SJCRH30 (cell line): ENCODE results near the gene TH. TPM values are rescaled to one million over a fixed set of nuclear protein-coding genes. Genes with fewer than 3 reads are reported as not detected.

Experiments
- DNase-seq, 2 experiments: peaks; one replicate each; pipeline ENCODE4 v3.0.0-alpha.2; 2015 to 2020
- H3K27ac ChIP-seq: fragments of 250-450 bp; sonication (Bioruptor Pico); 2 replicates; pipeline ENCODE4 v1.5.1; 2020; ENCODE audit warnings: mild to moderate bottlenecking, moderate library complexity
- H3K27me3 ChIP-seq: fragments of 250-450 bp; sonication (Bioruptor Pico); 2 replicates; pipeline ENCODE4 v1.5.1; 2020; ENCODE audit warnings: mild to moderate bottlenecking, moderate library complexity
- H3K36me3 ChIP-seq: fragments of 250-450 bp; sonication (Bioruptor Pico); 2 replicates; pipeline ENCODE4 v1.5.1; 2020; ENCODE audit warnings: mild to moderate bottlenecking, moderate library complexity
- H3K4me1 ChIP-seq: fragments of 250-450 bp; sonication (Bioruptor Pico); 2 replicates; pipeline ENCODE4 v1.5.1; 2020; ENCODE audit warnings: mild to moderate bottlenecking, moderate library complexity
- H3K4me3 ChIP-seq: fragments of 250-450 bp; sonication (Bioruptor Pico); 2 replicates; pipeline ENCODE4 v1.5.1; 2020; ENCODE audit warnings: mild to moderate bottlenecking, moderate library complexity
- H3K9me3 ChIP-seq: fragments of 250-450 bp; sonication (Bioruptor Pico); replicated peaks from 2 replicates; pipeline ENCODE4 v1.5.1; 2020; ENCODE audit warnings: mild to moderate bottlenecking, moderate library complexity
- total RNA-seq: library from RNA; depleted of rRNA; stranded (reverse); fragments of >200 nt; shearing (Covaris generic); gene quantifications from 2 replicates; pipeline ENCODE4 v1.2.3, GENCODE V29; 2014

Gene TH
- total RNA-seq, 1 experiment from 2014 or later = not detected

- Histone ChIP-seq H3K27ac (no peak overlapping the region), H3K9me3 (no peaks in the 10 kb centered on the region), H3K27me3 (peaks cover 8% of the 10 kb centered on the region; the same call in 1 of the 2 replicates), H3K4me3 (no peak overlapping the region), H3K4me1 (no peaks in the 10 kb centered on the region), H3K36me3 (no peaks in the 10 kb centered on the region)
- DNase-seq = no peak
These were observed 32.0 kb upstream of the TH start for GRCh38 chr11:2203440-2204259.

- H3K27ac ChIP-seq = no peak overlapping the region
- H3K36me3 ChIP-seq = no peaks in the 10 kb centered on the region
- no peak for DNase-seq
- peaks cover 8% of the 10 kb centered on the region; the same call in 1 of the 2 replicates for H3K27me3 ChIP-seq
- H3K9me3 ChIP-seq = no peaks in the 10 kb centered on the region
- no peak overlapping the region for H3K4me3 ChIP-seq
- no peaks in the 10 kb centered on the region for H3K4me1 ChIP-seq
These were observed 31.4 kb upstream of the TH start for GRCh38 chr11:2202900-2203439.

GRCh38 chr11:2202071-2202899 is 30.7 kb upstream of the TH start:
- Histone ChIP-seq H3K4me3 (no peak overlapping the region), H3K9me3 (no peaks in the 10 kb centered on the region), H3K27me3 (peaks cover 12% of the 10 kb centered on the region; the same call in 1 of the 2 replicates), H3K27ac (no peak overlapping the region), H3K4me1 (no peaks in the 10 kb centered on the region), H3K36me3 (no peaks in the 10 kb centered on the region)
- DNase-seq = no peak

- Histone ChIP-seq H3K27ac (no peak overlapping the region), H3K27me3 (peaks cover 12% of the 10 kb centered on the region; the same call in 1 of the 2 replicates), H3K4me3 (no peak overlapping the region), H3K9me3 (no peaks in the 10 kb centered on the region), H3K4me1 (no peaks in the 10 kb centered on the region), H3K36me3 (no peaks in the 10 kb centered on the region)
- no peak for DNase-seq
These were observed 29.9 kb upstream of the TH start for GRCh38 chr11:2201542-2201941.

- H3K27me3 ChIP-seq = peaks cover 15% of the 10 kb centered on the region; the same call in 1 of the 2 replicates
- H3K4me3 ChIP-seq = no peak overlapping the region
- DNase-seq = no peak
- no peak overlapping the region for H3K27ac ChIP-seq
- H3K9me3 ChIP-seq = no peaks in the 10 kb centered on the region
- no peaks in the 10 kb centered on the region for H3K4me1 ChIP-seq
- no peaks in the 10 kb centered on the region for H3K36me3 ChIP-seq
These were observed 29.4 kb upstream of the TH start for GRCh38 chr11:2200957-2201519.

- no peaks in the 10 kb centered on the region for H3K9me3 ChIP-seq
- no peaks in the 10 kb centered on the region for H3K36me3 ChIP-seq
- no peak overlapping the region for H3K27ac ChIP-seq
- H3K27me3 ChIP-seq = peaks cover 15% of the 10 kb centered on the region; the same call in 1 of the 2 replicates
- H3K4me3 ChIP-seq = no peak overlapping the region
- H3K4me1 ChIP-seq = no peaks in the 10 kb centered on the region
- no peak for DNase-seq
These were observed 28.9 kb upstream of the TH start for GRCh38 chr11:2200536-2200935.

GRCh38 chr11:2199466-2200341 is 28.1 kb upstream of the TH start:
- no peak overlapping the region for H3K27ac ChIP-seq
- no peaks in the 10 kb centered on the region for H3K36me3 ChIP-seq
- no peak for DNase-seq
- peaks cover under 1% of the 10 kb centered on the region; the same call in 1 of the 2 replicates for H3K4me1 ChIP-seq
- H3K4me3 ChIP-seq = no peak overlapping the region
- H3K9me3 ChIP-seq = no peaks in the 10 kb centered on the region
- peaks cover 15% of the 10 kb centered on the region; the same call in 1 of the 2 replicates for H3K27me3 ChIP-seq

GRCh38 chr11:2198621-2199365 is 27.2 kb upstream of the TH start:
- Histone ChIP-seq H3K4me3 (no peak overlapping the region), H3K9me3 (no peaks in the 10 kb centered on the region), H3K27me3 (peaks cover 14% of the 10 kb centered on the region; the same call in 1 of the 2 replicates), H3K4me1 (peaks cover 6% of the 10 kb centered on the region), H3K36me3 (no peaks in the 10 kb centered on the region), H3K27ac (no peak overlapping the region)
- peak in 1 of 2 experiments; percentile 45 for DNase-seq

GRCh38 chr11:2197771-2198520 is 26.3 kb upstream of the TH start:
- Histone ChIP-seq H3K27ac (no peak overlapping the region), H3K27me3 (peaks cover 7% of the 10 kb centered on the region; the same call in 1 of the 2 replicates), H3K9me3 (no peaks in the 10 kb centered on the region), H3K36me3 (no peaks in the 10 kb centered on the region), H3K4me3 (no peak overlapping the region), H3K4me1 (peaks cover 13% of the 10 kb centered on the region)
- DNase-seq = no peak

GRCh38 chr11:2196970-2197770 is 25.6 kb upstream of the TH start:
- H3K4me3 ChIP-seq = no peak overlapping the region
- peaks cover 13% of the 10 kb centered on the region for H3K4me1 ChIP-seq
- peak; percentile 75 to 84 for DNase-seq
- no peaks in the 10 kb centered on the region for H3K9me3 ChIP-seq
- peaks cover 7% of the 10 kb centered on the region; the same call in 1 of the 2 replicates for H3K27me3 ChIP-seq
- no peak overlapping the region for H3K27ac ChIP-seq
- H3K36me3 ChIP-seq = no peaks in the 10 kb centered on the region

- no peaks in the 10 kb centered on the region for H3K9me3 ChIP-seq
- no peak for DNase-seq
- H3K27me3 ChIP-seq = peaks cover 7% of the 10 kb centered on the region; the same call in 1 of the 2 replicates
- H3K4me1 ChIP-seq = peaks cover 19% of the 10 kb centered on the region
- no peak overlapping the region for H3K4me3 ChIP-seq
- no peaks in the 10 kb centered on the region for H3K36me3 ChIP-seq
- H3K27ac ChIP-seq = no peak overlapping the region
These were observed 24.1 kb upstream of the TH start for GRCh38 chr11:2195756-2196088.
